PC-9 (cell line): Measurements from ENCODE around the gene GALNT2. TPM values are rescaled to one million over a fixed set of nuclear protein-coding genes. Genes with fewer than 3 reads are reported as not detected.

Experiments
- BruUV-seq: library from RNA; stranded (reverse); fragments of 400-500 nt; replicated peaks from 2 replicates; lab custom pipeline; 2021; lab: Mats Ljungman, UMichigan
- CTCF ChIA-PET: fragments of 300-600 bp; sonication (Branson Sonifier 250); formaldehyde crosslinking; loops from one replicate; lab custom pipeline; 2022; ENCODE audit warnings: antibody characterized with exemption; lab: Charles Lee
- POLR2A ChIA-PET: fragments of 300-600 bp; sonication (Branson Sonifier 250); formaldehyde crosslinking; loops from one replicate; lab custom pipeline; 2022; ENCODE audit warnings: antibody characterized with exemption; ENCODE audit not compliant: unreplicated experiment; lab: Charles Lee
- DNase-seq, 2 experiments: peaks; one replicate each; pipeline versions ENCODE4 v3.0.0 to v3.0.0-alpha.2; 2015 to 2022; ENCODE audit warnings: mixed read lengths in 1 of 2
- H2AFZ ChIP-seq: fragments of 200-600 bp; sonication (generic); 2 replicates; pipeline ENCODE4 v1.8.1; 2017; ENCODE audit warnings: antibody characterized with exemption
- H3F3A ChIP-seq: fragments of 200-600 bp; sonication (generic); 2 replicates; pipeline ENCODE4 v1.8.1; 2017; ENCODE audit warnings: antibody characterized with exemption, mild to moderate bottlenecking, low read depth; ENCODE audit not compliant: insufficient read depth
- H3K27ac ChIP-seq: fragments of 200-600 bp; sonication (generic); 2 replicates; pipeline ENCODE4 v1.6.1; 2016; ENCODE audit warnings: mixed run types
- H3K27me3 ChIP-seq: fragments of 200-600 bp; sonication (generic); 2 replicates; pipeline ENCODE4 v1.6.1; 2016; ENCODE audit warnings: low read depth, mixed run types; ENCODE audit not compliant: insufficient read depth
- H3K36me3 ChIP-seq: fragments of 200-600 bp; sonication (generic); 2 replicates; pipeline ENCODE4 v1.6.1; 2016; ENCODE audit warnings: low read depth, mixed run types
- H3K4me1 ChIP-seq: fragments of 200-600 bp; sonication (generic); replicated peaks from 2 replicates; pipeline ENCODE4 v1.6.1; 2016; ENCODE audit warnings: mixed run types; ENCODE audit not compliant: insufficient read depth
- H3K4me2 ChIP-seq: fragments of 200-600 bp; sonication (generic); 2 replicates; pipeline ENCODE4 v1.6.1; 2017; ENCODE audit warnings: mixed run types
- H3K4me3 ChIP-seq: fragments of 200-600 bp; sonication (generic); 2 replicates; pipeline ENCODE4 v1.6.1; 2016; ENCODE audit warnings: mixed run types
- H3K79me2 ChIP-seq: fragments of 200-600 bp; sonication (generic); 2 replicates; pipeline ENCODE4 v1.6.1; 2017; ENCODE audit warnings: low read depth, mixed run types
- H3K9me2 ChIP-seq: fragments of 200-600 bp; sonication (generic); 2 replicates; pipeline ENCODE4 v1.8.1; 2017; ENCODE audit warnings: mild to moderate bottlenecking; ENCODE audit not compliant: insufficient read depth
- H3K9me3 ChIP-seq: fragments of 200-600 bp; sonication (generic); 2 replicates; pipeline ENCODE4 v1.8.1; 2016; ENCODE audit warnings: low read depth; ENCODE audit not compliant: insufficient read depth
- H4K20me1 ChIP-seq: fragments of 200-600 bp; sonication (generic); 2 replicates; pipeline ENCODE4 v1.8.1; 2017; ENCODE audit not compliant: insufficient read depth
- CTCF ChIP-seq: fragments of 200-600 bp; sonication (generic); conservative IDR thresholded peaks from 2 replicates; pipeline ENCODE4 v1.6.1; 2017; ENCODE audit warnings: mixed run types, antibody characterized with exemption, mild to moderate bottlenecking, moderate library complexity
- EZH2 ChIP-seq: fragments of 200-600 bp; sonication (generic); IDR thresholded peaks from 2 replicates; pipeline ENCODE4 v1.8.0; 2017; ENCODE audit warnings: antibody characterized with exemption, low read depth
- intact Hi-C: fragments of 100-400 bp; cut with micrococcal nuclease; formaldehyde crosslinking; loops from one replicate; pipeline ENCODE4 v1.10.0; 2022; ENCODE audit not compliant: unreplicated experiment
- total RNA-seq: library from RNA; stranded (reverse); gene quantifications from 2 replicates; pipeline ENCODE4 v1.2.3, GENCODE V29; 2021

Gene GALNT2
- total RNA-seq, 1 experiment from 2014 or later, result 121 TPM

GRCh38 chr1:230301322-230301721 lies 234.3 kb downstream of the GALNT2 start:
- Histone ChIP-seq H3K4me2 (no peak overlapping the region), H3K27ac (no peak overlapping the region), H3K36me3 (no peaks in the 10 kb centered on the region), H3K79me2 (no peaks in the 10 kb centered on the region), H3K9me2 (no peaks in the 10 kb centered on the region), H3F3A (no peaks in the 10 kb centered on the region), H4K20me1 (no peaks in the 10 kb centered on the region), H3K4me3 (no peak overlapping the region), H3K4me1 (no peaks in the 10 kb centered on the region), H3K27me3 (peaks cover under 1% of the 10 kb centered on the region; the same call in 1 of the 2 replicates), H2AFZ (no peak overlapping the region), H3K9me3 (no peaks in the 10 kb centered on the region)
- no peak for DNase-seq
- BruUV-seq, result no TSS peak
- intact Hi-C loops, result no loop called here
- ChIA-PET CTCF (no interaction called here), POLR2A (no interaction called here)
- TF ChIP-seq CTCF, result no peak
- no peak for TF ChIP-seq EZH2

GRCh38 chr1:230301822-230302221 lies 234.8 kb downstream of the GALNT2 start:
- Histone ChIP-seq H3K27me3 (no peaks in the 10 kb centered on the region), H3K4me2 (no peak overlapping the region), H3K9me3 (no peaks in the 10 kb centered on the region), H4K20me1 (no peaks in the 10 kb centered on the region), H3K9me2 (no peaks in the 10 kb centered on the region), H3K4me1 (peaks cover 4% of the 10 kb centered on the region), H2AFZ (no peak overlapping the region), H3K79me2 (no peaks in the 10 kb centered on the region), H3K36me3 (no peaks in the 10 kb centered on the region), H3K27ac (no peak overlapping the region), H3K4me3 (no peak overlapping the region), H3F3A (0 out of 2 replicates have a peak, but pooled peaks cover 3% of the 10 kb centered on the region)
- no TSS peak for BruUV-seq
- ChIA-PET CTCF (no interaction called here), POLR2A (no interaction called here)
- no peak for DNase-seq
- TF ChIP-seq CTCF (no peak), EZH2 (no peak)
- intact Hi-C loops, result no loop called here

GRCh38 chr1:230303069-230303468 lies 236.0 kb downstream of the GALNT2 start:
- H3K4me1 ChIP-seq, result peaks cover 15% of the 10 kb centered on the region
- H2AFZ ChIP-seq, result no peak overlapping the region
- H3K36me3 ChIP-seq, result no peaks in the 10 kb centered on the region
- H3K79me2 ChIP-seq, result no peaks in the 10 kb centered on the region
- TF ChIP-seq CTCF, result no peak
- TF ChIP-seq EZH2, result no peak
- H3K9me3 ChIP-seq, result no peaks in the 10 kb centered on the region
- H3F3A ChIP-seq, result peaks cover 11% of the 10 kb centered on the region; the same call in 1 of the 2 replicates
- no peak overlapping the region for H3K4me3 ChIP-seq
- no TSS peak for BruUV-seq
- no peak overlapping the region for H3K4me2 ChIP-seq
- H3K27ac ChIP-seq, result no peak overlapping the region
- no peaks in the 10 kb centered on the region for H4K20me1 ChIP-seq
- H3K9me2 ChIP-seq, result no peaks in the 10 kb centered on the region
- POLR2A ChIA-PET, result no interaction called here
- intact Hi-C loops, result no loop called here
- H3K27me3 ChIP-seq, result no peaks in the 10 kb centered on the region
- no peak for DNase-seq
- CTCF ChIA-PET, result no interaction called here
